DMS 273 (cell line): Measurements from ENCODE around the gene CCDC120.

ENCODE experiments used
- DNase-seq: peaks from one replicate; lab custom pipeline; 2025; ENCODE audit not compliant: unreplicated experiment; lab: John Stamatoyannopoulos, UW

Gene CCDC120

GRCh38 chrX:49061916-49062315 is 3.1 kb downstream of the CCDC120 start:
- DNase-seq = no peak

GRCh38 chrX:49063715-49064114 is 4.9 kb downstream of the CCDC120 start:
- no peak for DNase-seq

GRCh38 chrX:49064303-49064702 is 5.5 kb downstream of the CCDC120 start:
- no peak for DNase-seq

- no peak for DNase-seq
These were observed 5.9 kb downstream of the CCDC120 start for GRCh38 chrX:49064735-49065134.

- DNase-seq = no peak
These were observed 7.5 kb downstream of the CCDC120 start for GRCh38 chrX:49066278-49066677.

- no peak for DNase-seq
These were observed 7.9 kb downstream of the CCDC120 start for GRCh38 chrX:49066690-49067089.

GRCh38 chrX:49067285-49068120 is 8.7 kb downstream of the CCDC120 start:
- DNase-seq = no peak

- no peak for DNase-seq
These were observed 10.2 kb downstream of the CCDC120 start for GRCh38 chrX:49069038-49069437.

GRCh38 chrX:49070988-49071387 is 12.2 kb downstream of the CCDC120 start:
- no peak for DNase-seq

- DNase-seq = no peak
These were observed 13.3 kb downstream of the CCDC120 start for GRCh38 chrX:49071877-49072711.

GRCh38 chrX:49072712-49073095 is 13.9 kb downstream of the CCDC120 start:
- DNase-seq = no peak

- DNase-seq = peak; percentile 96
These were observed 15.1 kb downstream of the CCDC120 start, which contains the start of gene PRAF2 for GRCh38 chrX:49073601-49074575. PRAF2 (minus strand) TSS chrX:49074002; CDS start chrX:49073987, 15 bp downstream.

- DNase-seq = no peak
These were observed 16.5 kb downstream of the CCDC120 start for GRCh38 chrX:49075347-49075746.

- DNase-seq = no peak
These were observed 19.1 kb downstream of the CCDC120 start for GRCh38 chrX:49077941-49078340.

- DNase-seq = peak; percentile 79
These were observed 21.0 kb downstream of the CCDC120 start, which contains the start of gene WDR45 for GRCh38 chrX:49079489-49080428. WDR45 (minus strand) TSS chrX:49079887; CDS start chrX:49078095, 1,792 bp downstream.

- DNase-seq = no peak
These were observed 23.6 kb downstream of the CCDC120 start for GRCh38 chrX:49082271-49082871.

GRCh38 chrX:49089553-49089952 is 30.8 kb downstream of the CCDC120 start:
- no peak for DNase-seq

- no peak for DNase-seq
These were observed 37.6 kb downstream of the CCDC120 start for GRCh38 chrX:49096419-49096818.
